PC-3 (cell line): ENCODE results near the gene GPN3.

Experiments used
- EZH2 ChIP-seq: fragments of 300-600 bp; sonication (generic); IDR thresholded peaks from one replicate; pipeline ENCODE4 v1.6.1; 2017; ENCODE audit warnings: antibody characterized with exemption, mild to moderate bottlenecking, low read length; ENCODE audit not compliant: unreplicated experiment
- TF ChIP-seq, protein P1 (sequence below): fragments of 300-600 bp; sonication (generic); conservative IDR thresholded peaks from 2 replicates; pipeline ENCODE4 v1.5.1; 2017; ENCODE audit warnings: antibody characterized with exemption, low read depth, mild to moderate bottlenecking, low read length

DNA sequence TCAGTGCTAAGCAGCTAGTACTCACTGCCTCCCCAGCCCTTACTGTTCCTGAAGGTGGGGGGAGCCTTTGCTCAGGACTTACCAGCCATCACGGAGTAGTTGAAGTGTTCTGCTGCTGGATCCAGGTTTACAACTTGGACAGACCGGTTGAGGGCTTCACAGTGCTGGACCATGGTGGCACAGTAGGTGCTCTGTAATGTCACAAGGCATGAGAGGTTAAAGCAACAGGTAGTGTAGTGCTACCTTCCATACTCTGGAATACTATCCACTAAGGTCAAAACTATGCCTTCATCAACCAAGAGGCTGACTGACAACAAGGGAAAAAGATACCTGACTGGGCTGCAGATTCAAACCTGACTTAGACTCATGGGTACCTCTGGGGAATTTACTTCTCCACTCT, 3.0 kb downstream of the GPN3 start:
- TF ChIP-seq, protein P1, sequence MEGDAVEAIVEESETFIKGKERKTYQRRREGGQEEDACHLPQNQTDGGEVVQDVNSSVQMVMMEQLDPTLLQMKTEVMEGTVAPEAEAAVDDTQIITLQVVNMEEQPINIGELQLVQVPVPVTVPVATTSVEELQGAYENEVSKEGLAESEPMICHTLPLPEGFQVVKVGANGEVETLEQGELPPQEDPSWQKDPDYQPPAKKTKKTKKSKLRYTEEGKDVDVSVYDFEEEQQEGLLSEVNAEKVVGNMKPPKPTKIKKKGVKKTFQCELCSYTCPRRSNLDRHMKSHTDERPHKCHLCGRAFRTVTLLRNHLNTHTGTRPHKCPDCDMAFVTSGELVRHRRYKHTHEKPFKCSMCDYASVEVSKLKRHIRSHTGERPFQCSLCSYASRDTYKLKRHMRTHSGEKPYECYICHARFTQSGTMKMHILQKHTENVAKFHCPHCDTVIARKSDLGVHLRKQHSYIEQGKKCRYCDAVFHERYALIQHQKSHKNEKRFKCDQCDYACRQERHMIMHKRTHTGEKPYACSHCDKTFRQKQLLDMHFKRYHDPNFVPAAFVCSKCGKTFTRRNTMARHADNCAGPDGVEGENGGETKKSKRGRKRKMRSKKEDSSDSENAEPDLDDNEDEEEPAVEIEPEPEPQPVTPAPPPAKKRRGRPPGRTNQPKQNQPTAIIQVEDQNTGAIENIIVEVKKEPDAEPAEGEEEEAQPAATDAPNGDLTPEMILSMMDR, result no peak
- no peak for TF ChIP-seq EZH2
